MM.1S (cell line): ENCODE results near the gene BANP.
"Not testable (repeated sequence)": the region's sequence is repeated elsewhere in the genome, so short reads cannot be mapped to it uniquely, and the experiment has no call there.

ENCODE experiments used
- DNase-seq: peaks from one replicate; pipeline ENCODE4 v3.0.0-alpha.2; 2015
- H2AFZ ChIP-seq: fragments of 300-600 bp; sonication (generic); 2 replicates; pipeline ENCODE4 v1.6.0; 2016; ENCODE audit warnings: antibody characterized with exemption, low read length
- H3F3A ChIP-seq: fragments of 300-600 bp; sonication (generic); 2 replicates; pipeline ENCODE4 v1.6.1; 2016; ENCODE audit warnings: mild to moderate bottlenecking, antibody characterized with exemption, low read length, moderate library complexity, mixed read lengths; ENCODE audit not compliant: insufficient read depth
- H3K27ac ChIP-seq: fragments of 300-600 bp; sonication (generic); 2 replicates; pipeline ENCODE4 v1.5.1; 2016; ENCODE audit warnings: mild to moderate bottlenecking, low read length
- H3K27me3 ChIP-seq: fragments of 300-600 bp; sonication (generic); replicated peaks from 2 replicates; pipeline ENCODE4 v1.6.0; 2016; ENCODE audit warnings: low read length; ENCODE audit not compliant: insufficient read depth
- H3K36me3 ChIP-seq: fragments of 300-600 bp; sonication (generic); replicated peaks from 2 replicates; pipeline ENCODE4 v1.6.1; 2016; ENCODE audit warnings: mild to moderate bottlenecking, low read length, mixed read lengths; ENCODE audit not compliant: insufficient read depth
- H3K4me1 ChIP-seq: fragments of 300-600 bp; sonication (generic); 2 replicates; pipeline ENCODE4 v1.6.1; 2016; ENCODE audit warnings: low read length, mixed read lengths
- H3K4me2 ChIP-seq: fragments of 300-600 bp; sonication (generic); 2 replicates; pipeline ENCODE4 v1.6.0; 2016; ENCODE audit warnings: low read depth, low read length
- H3K4me3 ChIP-seq: fragments of 300-600 bp; sonication (generic); 2 replicates; pipeline ENCODE4 v1.5.1; 2016; ENCODE audit warnings: low read length, mixed read lengths
- H3K79me2 ChIP-seq: fragments of 300-600 bp; sonication (generic); 2 replicates; pipeline ENCODE4 v1.6.1; 2016; ENCODE audit warnings: mixed run types, low read length, mixed read lengths
- H3K9ac ChIP-seq: fragments of 300-600 bp; sonication (generic); 2 replicates; pipeline ENCODE4 v1.6.1; 2016; ENCODE audit warnings: low read length, mixed read lengths
- H3K9me2 ChIP-seq: fragments of 300-600 bp; sonication (generic); replicated peaks from 2 replicates; pipeline ENCODE4 v1.6.1; 2016; ENCODE audit warnings: mild to moderate bottlenecking, low read length, mixed read lengths; ENCODE audit not compliant: insufficient read depth
- H3K9me3 ChIP-seq: fragments of 300-600 bp; sonication (generic); replicated peaks from 2 replicates; pipeline ENCODE4 v1.6.1; 2016; ENCODE audit warnings: mild to moderate bottlenecking, low read length, mixed read lengths; ENCODE audit not compliant: insufficient read depth
- H4K20me1 ChIP-seq: fragments of 300-600 bp; sonication (generic); 2 replicates; pipeline ENCODE4 v1.6.1; 2016; ENCODE audit warnings: mild to moderate bottlenecking, low read length, moderate library complexity, mixed read lengths; ENCODE audit not compliant: insufficient read depth
- EZH2 ChIP-seq: fragments of 300-600 bp; sonication (generic); optimal IDR thresholded peaks from 2 replicates; pipeline ENCODE3; 2017; ENCODE audit warnings: low read depth, mild to moderate bottlenecking, antibody characterized with exemption, low read length, mixed read lengths
- EZH2phosphoT487 ChIP-seq: fragments of 300-600 bp; sonication (generic); IDR thresholded peaks from 2 replicates; pipeline ENCODE4 v1.6.1; 2018; ENCODE audit warnings: antibody characterized with exemption, low read length
- TF ChIP-seq, protein P1 (sequence below): fragments of 300-600 bp; sonication (generic); IDR thresholded peaks from 2 replicates; pipeline ENCODE4 v1.5.1; 2016; ENCODE audit warnings: antibody characterized with exemption, low read length, mixed read lengths

Gene BANP

DNA sequence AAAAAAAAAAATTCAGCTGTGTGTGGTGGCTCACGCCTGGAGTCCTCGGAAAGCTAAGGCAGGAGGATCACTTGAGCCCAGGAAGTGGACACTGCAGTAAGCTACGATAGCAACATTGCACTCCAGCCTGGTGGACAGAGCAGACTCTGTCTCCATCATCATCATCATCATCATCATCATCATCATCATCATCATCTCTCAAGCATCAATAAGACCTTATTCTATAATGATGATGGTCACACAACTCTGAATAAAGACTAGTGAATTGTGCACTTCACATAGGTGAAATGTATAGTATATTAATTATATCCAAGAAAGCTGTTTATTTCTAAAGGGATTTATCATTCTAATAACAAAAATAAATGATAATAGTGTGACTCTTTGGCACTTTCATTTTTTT lies 143.7 kb downstream of the BANP start:
- not testable (repeated sequence) for H4K20me1 ChIP-seq

DNA sequence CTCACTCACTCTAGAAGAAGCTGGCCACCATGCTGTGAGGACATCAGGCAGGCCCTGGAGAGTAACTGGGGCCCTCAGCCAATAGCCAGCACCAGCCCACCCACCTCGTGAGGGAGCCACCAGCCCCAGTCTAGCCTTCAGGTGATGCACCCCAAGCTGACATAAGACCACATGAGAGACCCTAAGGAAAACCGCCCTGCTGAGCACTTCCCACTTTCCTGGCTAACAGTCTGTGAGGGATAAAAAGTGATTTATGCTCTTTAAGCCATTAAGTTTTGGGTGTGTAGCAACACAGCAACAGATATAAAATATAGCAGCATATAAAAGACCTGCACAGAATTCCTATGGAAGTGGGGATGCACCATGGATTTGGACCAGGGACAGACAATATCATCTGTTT lies 145.4 kb downstream of the BANP start:
- H3K9me2 ChIP-seq, H3K4me3 ChIP-seq, H3K4me1 ChIP-seq, H3K4me2 ChIP-seq, H2AFZ ChIP-seq, H3K79me2 ChIP-seq, H4K20me1 ChIP-seq, H3K27me3 ChIP-seq, H3K9me3 ChIP-seq, H3K36me3 ChIP-seq, H3K27ac ChIP-seq, H3F3A ChIP-seq, DNase-seq, H3K9ac ChIP-seq: not testable (repeated sequence)

More for the DNA sequence above, 143.7 kb downstream of the BANP start:
- DNase-seq, H3K4me2 ChIP-seq, H3K9me2 ChIP-seq, H3F3A ChIP-seq, H3K27ac ChIP-seq, H3K36me3 ChIP-seq, H2AFZ ChIP-seq, H3K4me1 ChIP-seq, H3K27me3 ChIP-seq, H3K9me3 ChIP-seq, H3K4me3 ChIP-seq, H3K9ac ChIP-seq, H3K79me2 ChIP-seq: not testable (repeated sequence)

- not testable (repeated sequence) for H3K36me3 ChIP-seq, H2AFZ ChIP-seq, H3K27ac ChIP-seq, H3K27me3 ChIP-seq, H3K4me2 ChIP-seq, H3F3A ChIP-seq, H3K4me1 ChIP-seq, DNase-seq, H3K79me2 ChIP-seq, H3K9me3 ChIP-seq, H3K9ac ChIP-seq, H3K4me3 ChIP-seq, H3K9me2 ChIP-seq, H4K20me1 ChIP-seq
Observed at GRCh38 chr16:88098731-88099562, 147.7 kb downstream of the BANP start.

DNA sequence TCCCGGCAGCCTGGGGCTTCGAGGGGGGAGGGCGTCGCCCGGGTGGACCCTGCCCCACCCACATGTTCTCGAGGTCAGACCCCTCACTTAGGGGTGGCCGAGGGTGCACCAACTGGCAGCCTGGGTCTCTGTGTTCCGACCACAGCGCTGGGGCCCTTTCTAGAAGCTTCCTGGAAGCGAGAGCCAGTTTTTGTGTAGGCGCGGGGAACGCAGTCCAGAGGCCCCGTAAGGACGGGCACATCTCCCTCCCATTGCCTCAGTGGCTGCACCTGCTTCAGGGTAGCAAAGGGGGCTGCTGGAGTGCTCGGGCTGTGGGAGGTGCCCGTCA lies 148.3 kb downstream of the BANP start:
- H3K4me3 ChIP-seq = no peak overlapping the region
- H2AFZ ChIP-seq = no peak overlapping the region
- H3K9ac ChIP-seq = no peak overlapping the region
- H3K9me2 ChIP-seq = no peaks in the 10 kb centered on the region
- H4K20me1 ChIP-seq = no peaks in the 10 kb centered on the region
- no peak overlapping the region for H3K27ac ChIP-seq
- no peaks in the 10 kb centered on the region for H3K4me1 ChIP-seq
- no peaks in the 10 kb centered on the region for H3K79me2 ChIP-seq
- DNase-seq = no peak
- no peaks in the 10 kb centered on the region for H3K9me3 ChIP-seq
- no peak overlapping the region for H3K4me2 ChIP-seq
- TF ChIP-seq EZH2 = no peak
- TF ChIP-seq, protein P1, sequence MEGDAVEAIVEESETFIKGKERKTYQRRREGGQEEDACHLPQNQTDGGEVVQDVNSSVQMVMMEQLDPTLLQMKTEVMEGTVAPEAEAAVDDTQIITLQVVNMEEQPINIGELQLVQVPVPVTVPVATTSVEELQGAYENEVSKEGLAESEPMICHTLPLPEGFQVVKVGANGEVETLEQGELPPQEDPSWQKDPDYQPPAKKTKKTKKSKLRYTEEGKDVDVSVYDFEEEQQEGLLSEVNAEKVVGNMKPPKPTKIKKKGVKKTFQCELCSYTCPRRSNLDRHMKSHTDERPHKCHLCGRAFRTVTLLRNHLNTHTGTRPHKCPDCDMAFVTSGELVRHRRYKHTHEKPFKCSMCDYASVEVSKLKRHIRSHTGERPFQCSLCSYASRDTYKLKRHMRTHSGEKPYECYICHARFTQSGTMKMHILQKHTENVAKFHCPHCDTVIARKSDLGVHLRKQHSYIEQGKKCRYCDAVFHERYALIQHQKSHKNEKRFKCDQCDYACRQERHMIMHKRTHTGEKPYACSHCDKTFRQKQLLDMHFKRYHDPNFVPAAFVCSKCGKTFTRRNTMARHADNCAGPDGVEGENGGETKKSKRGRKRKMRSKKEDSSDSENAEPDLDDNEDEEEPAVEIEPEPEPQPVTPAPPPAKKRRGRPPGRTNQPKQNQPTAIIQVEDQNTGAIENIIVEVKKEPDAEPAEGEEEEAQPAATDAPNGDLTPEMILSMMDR = no peak
- no peak for TF ChIP-seq EZH2phosphoT487
- no peaks in the 10 kb centered on the region for H3K36me3 ChIP-seq
- H3K27me3 ChIP-seq = no peaks in the 10 kb centered on the region
- H3F3A ChIP-seq = no peaks in the 10 kb centered on the region

- not testable (repeated sequence) for H3K27me3 ChIP-seq, H3K9me3 ChIP-seq, H3K9me2 ChIP-seq, H3K4me3 ChIP-seq, DNase-seq, H3K9ac ChIP-seq, H3F3A ChIP-seq, H3K4me1 ChIP-seq, H3K79me2 ChIP-seq, H2AFZ ChIP-seq, H3K36me3 ChIP-seq, H3K4me2 ChIP-seq, H3K27ac ChIP-seq, H4K20me1 ChIP-seq
Observed at GRCh38 chr16:88099956-88100355, 148.7 kb downstream of the BANP start.

DNA sequence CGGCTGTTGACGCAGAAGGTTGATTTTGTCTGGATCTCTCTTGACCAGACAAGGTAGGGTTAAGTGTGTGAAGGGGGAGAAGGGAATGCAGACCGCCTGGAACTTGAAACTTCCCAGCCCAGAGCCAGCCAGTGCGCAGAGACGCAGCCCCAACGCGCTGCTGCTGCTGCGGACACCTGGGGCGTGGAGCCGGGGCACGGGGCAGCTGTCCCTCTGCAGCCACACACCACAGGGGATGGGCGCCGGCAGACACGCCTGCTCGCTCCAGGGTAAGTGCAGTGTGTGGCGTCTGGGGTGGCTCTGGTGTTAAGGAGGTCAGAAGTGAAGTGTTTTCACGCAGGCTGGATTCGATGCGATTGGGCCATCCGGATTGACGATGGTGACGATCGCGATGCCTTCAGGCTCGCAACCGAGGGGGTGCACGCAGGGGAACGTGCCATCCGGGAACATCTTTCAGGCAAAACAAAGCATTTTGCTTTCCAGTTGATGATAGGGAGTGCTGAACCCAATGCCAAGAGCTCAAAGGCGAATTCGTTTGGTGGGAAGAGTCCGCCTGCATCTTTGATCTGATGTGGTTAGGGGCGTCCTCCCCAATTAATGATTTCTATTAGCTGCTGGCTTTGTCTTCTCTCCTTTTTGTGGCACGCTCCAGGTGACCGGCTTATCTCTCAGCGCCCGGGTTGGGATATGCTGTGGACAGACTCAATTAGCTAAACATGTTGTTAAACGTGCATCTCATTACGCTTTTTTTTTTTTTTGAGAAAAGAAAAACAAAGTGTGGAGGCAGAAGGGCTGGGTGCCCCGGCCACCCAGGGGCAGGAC lies 149.8 kb downstream of the BANP start:
- H3K4me3 ChIP-seq, H3K27me3 ChIP-seq, H3K27ac ChIP-seq, H3K9ac ChIP-seq, H3K36me3 ChIP-seq, H3K4me1 ChIP-seq, H4K20me1 ChIP-seq, H3F3A ChIP-seq, DNase-seq, H3K4me2 ChIP-seq, H3K79me2 ChIP-seq, H3K9me2 ChIP-seq, H2AFZ ChIP-seq, H3K9me3 ChIP-seq: not testable (repeated sequence)

DNA sequence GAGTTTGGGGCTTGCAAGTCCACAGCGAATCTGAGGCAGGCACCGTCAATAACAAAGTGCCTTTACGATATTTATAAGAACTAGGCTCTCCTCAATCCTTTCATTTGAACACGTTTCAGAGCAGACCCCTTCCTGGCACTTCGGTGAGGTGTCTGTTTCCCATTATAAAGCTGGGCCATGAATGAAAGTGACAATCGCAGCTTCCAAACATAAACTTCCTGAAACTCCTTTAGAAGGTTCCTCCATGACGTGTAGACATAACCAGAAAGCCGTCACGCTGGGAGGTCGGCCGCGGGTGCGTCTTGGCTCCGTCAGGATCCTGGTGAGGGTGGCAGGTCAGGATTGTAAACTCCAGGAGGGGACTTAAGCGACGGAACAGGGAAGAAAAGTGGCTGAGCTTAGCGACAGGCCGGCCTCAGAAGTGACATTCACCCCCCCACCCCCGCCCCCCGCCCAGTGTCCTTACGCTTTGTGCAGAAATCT lies 150.4 kb downstream of the BANP start:
- H3K9ac ChIP-seq, H3K4me3 ChIP-seq, H3K4me2 ChIP-seq, H2AFZ ChIP-seq, H3K79me2 ChIP-seq, H3K36me3 ChIP-seq, H4K20me1 ChIP-seq, H3K27me3 ChIP-seq, H3F3A ChIP-seq, H3K4me1 ChIP-seq, H3K9me3 ChIP-seq, DNase-seq, H3K9me2 ChIP-seq, H3K27ac ChIP-seq: not testable (repeated sequence)
